GM21576 (cell line): ENCODE results near the gene WDR59.

ENCODE experiments used
- ATAC-seq: cut with Tn5 transposase; IDR thresholded peaks from one replicate; pipeline ENCODE4 v1.9.1; 2021; ENCODE audit warnings: mild to moderate bottlenecking, moderate library complexity; ENCODE audit not compliant: unreplicated experiment

WDR59 gene

DNA sequence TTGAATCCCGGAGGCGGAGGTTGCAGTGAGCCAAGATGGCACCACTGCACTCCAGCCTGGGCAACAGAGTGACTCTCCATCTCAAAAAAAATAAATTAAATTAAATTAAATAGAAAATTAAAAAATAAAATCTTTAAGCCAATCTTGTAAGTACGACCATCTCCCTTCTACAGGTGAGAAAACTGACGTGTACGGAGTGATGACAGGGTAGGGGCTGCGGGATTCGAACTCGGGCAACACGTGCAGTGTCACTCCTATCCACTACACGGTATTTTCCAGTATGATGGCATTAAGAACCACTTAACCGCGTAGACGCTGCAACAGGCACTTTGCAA, 762 bp downstream of the WDR59 start:
- no peak for ATAC-seq

DNA sequence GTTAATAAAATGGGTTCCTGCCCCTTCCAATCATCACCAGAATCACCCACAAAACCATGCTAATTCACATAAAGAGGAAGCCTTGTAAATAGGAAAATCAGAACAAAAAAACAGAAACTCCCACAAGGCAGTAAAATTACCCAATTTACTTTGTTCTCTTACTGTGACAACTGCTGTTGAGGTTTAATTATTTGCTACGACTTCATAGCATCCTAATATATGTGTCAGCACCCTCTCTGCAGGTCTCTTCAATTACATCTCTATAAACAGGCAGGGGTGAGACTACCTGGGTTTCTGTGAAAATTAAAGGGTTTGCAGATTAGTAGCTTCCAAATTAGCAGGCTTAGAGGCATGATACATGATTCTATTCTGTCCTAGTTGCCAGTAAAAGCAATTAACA, 2.7 kb downstream of the WDR59 start:
- ATAC-seq, result no peak

DNA sequence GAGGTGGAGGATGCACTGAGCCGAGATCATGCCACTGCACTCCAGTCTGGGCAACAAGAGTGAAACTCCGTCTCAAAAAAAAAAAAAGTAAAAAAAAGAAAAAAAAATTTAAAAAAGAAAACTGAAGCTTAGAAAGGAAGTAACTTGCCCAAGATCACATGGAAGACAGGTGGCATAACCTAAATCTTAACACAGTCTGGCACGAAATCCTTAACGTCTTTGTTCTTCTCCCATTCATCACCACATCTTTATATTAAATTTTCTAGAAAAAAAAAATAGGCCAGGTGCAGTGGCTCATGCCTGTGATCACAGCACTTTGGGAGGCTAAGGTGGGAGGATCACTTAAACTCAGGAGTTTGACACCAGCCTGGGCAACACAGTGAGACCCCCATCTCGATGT, 9.3 kb downstream of the WDR59 start:
- ATAC-seq, result no peak

DNA sequence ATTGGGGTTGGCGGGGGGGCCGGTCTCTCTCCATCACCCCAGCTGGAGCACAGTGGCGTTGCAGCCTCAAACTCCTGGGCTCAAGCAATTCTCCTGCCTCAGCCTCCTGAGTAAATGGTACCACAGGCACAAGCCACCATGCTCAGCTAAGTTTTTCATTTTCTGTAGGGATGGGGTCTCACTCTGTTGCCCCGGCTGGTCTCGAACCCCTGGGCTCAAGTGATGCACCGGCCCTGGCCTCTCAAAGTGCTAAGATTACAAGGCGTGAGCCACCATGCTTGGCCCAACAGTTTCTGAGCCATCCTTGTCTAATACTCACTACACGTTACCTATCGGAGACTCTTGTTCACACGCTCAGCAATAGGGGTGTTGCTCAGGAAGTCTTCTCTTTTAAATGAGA, 11.6 kb downstream of the WDR59 start:
- ATAC-seq, result no peak

DNA sequence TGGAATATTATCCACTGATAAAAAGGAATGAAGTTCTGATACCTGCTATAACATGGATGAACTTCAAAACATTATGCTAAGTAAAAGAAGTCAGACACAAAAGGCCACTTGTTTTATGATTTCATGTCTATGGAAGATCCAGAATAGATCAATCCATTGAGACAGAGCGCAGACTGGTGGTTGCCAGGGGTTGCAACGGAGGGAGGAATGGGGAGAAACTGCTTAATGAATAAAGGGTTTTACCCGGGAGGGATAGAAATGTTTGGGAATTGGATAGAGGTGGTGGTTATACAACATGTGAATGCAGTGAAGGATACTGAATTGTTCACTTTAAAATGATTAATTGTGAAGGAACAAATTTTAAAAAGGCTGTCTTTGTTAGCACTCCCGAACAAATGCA, 30.2 kb downstream of the WDR59 start:
- no peak for ATAC-seq

DNA sequence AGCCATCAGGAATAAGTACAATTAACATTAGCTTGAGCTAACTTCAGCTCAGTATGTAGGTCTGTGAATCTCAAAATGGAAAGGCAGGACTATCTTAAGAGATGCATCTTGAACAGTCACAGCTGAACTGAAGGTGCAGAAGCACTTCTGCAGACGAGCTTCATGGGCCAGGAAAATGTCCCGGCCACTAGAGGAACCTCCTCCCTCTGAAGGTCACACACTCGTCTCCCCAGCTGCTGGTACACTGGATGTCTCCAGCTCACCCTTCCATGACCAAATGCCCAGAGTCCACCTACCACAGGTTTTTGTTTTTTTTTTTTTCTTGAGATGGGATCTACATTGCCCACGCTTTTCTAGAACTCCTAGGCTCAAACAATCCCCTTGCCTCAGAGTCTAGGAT, 33.2 kb downstream of the WDR59 start:
- ATAC-seq, result no peak

DNA sequence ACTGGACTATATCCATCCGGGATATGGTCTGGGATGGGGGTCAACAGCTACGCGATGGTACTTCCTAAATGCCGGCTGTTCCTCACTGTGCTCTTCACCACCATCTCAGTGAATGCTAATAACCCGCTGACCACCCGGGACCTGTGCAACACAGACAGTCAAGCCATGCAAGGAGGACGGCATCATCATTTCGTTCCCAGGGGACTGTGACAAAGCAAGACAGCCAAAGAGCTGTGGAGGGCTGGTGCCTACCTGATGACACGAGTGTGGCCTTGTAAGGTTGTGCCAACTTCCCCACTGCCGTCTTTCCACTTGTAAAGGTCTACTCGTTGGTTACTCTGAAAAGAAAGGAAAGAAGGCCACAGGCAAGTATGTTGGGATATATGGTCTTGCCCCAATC, 33.7 kb downstream of the WDR59 start:
- no peak for ATAC-seq

DNA sequence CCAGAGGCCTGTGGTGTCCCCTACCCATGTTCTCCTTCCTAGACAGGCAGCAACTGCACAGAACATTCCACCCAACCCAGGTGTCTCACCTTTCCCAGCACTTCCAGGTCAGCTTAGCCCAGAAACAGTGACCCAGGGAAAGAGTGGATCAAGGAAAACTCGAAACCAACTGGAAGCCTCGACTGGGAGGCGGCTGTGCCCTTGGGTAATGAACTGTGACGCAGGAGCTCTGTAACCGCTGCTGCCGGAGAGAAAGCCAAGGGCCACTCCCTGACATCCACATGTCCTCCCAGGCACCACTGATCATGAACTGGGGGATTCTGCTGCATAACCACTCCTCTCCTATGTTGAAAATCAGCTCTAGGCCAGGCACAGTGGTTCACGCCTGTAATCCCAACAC, 34.4 kb downstream of the WDR59 start:
- no peak for ATAC-seq

DNA sequence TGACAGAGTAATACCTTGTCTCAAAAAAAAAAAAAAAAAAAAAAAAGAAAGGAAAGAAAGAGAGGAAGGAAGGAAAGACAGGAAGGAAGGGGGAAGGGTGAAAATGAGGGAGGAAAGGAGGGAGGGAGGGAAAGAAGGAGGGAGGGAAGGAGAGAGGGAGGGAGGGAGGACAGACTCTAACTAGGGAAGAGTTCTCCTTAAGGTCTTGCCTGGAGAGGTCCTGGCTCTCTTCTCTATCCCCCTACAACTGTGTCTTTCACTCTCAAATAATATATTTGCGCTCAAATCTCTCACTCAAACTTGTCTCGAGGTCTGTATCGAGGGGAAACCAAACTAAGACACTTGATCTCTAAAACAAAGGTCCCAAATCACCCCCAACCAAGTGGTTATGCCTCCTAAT, 35.6 kb downstream of the WDR59 start:
- ATAC-seq, result no peak

DNA sequence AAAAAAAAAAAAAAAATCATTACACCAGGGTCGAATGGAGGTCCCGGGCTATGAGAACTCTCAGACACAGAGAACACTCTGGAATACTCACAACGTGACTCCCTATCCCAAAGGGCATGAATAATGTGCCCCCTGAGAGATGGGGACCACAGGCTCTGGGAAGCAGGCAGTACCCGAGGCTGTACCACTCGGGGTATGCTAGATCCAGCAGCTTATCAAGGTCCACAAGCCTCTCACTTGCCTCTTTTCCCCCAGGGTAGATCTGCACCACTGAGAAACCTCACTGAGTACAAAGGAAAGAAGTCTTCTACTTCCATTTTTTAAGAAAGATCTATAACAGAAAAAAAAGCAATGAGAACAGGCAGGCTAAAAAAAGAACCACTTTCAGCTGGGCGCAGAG, 40.5 kb downstream of the WDR59 start:
- no peak for ATAC-seq

DNA sequence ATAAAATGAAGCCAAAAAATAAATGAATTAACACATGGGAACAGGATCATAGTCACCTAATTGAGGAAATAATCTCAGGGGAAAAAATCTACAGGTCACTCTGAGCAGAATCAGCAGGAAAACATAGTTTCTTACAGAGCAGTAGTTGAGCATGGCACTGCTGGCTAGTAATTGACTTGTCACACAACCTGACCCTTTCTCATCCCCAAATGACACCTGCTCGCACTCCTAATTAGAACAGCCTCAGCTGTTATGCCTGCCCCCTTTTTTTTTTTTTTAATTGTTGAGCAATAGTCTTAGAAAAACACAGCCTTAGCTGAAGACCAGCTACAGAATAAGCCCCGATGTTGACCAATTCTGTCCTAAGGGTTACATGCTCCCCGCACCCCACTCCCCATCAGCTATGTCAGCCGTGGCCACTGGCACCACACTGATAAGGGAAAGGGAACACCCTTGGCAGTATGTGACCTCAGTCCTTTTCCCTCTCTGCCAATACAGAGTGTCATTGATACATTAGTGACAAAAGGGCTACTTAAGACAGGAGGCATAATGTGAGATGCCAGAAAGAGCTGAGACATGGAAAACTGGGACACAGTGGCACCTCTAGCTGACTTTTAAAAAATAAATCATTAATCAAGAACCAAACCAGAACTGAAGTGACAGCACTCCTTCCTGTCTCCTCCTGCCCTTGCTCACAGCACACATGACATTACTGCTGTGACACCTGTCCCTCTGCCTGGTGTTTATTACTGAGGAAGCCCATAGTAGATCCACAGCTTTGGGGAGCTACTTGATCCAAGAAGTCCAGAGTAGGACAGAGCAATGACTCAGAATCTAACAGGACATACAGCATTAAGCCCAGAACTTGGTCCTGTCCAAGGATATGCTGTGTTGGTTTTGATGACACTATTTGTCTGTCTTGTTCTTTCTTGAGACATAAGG, 41.7 kb downstream of the WDR59 start:
- ATAC-seq, result no peak

DNA sequence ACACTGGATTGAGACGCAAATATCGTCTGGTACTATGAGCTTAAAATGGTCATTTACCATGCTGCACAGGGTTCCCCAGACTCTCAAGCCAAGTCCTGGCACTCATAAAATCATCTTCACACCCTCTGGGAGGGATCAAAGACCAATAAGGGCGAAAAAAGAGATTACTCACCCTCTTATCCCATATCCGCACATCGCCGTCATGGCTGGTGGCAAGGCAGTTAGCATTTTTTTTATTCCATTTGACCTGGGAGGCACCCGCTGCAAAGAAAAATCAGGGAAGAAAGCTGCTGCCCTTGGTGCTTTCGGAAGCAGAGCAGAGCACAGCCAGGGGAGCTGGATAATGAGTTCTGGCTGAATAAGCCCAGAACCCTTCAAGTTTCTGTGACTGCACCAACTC, 42.4 kb downstream of the WDR59 start:
- ATAC-seq, result no peak

DNA sequence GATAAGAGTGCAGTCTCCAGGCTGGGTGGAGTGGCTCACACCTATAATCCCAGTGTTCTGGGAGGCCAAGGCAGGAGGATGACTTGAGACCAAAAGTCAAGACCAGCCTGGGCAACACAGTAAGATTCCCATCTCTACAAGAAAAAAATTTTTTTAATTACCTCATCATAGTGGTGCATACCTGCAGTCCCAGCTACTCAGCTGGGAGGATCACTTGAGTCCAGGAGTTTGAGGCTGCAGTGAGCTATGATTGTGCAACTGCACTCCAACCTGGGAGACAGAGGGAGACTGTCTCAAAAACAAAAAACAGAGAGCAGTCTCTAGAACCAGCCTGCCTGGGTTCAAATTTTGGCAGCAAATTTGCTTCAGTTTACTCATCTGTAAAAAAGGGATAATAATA, 45.2 kb downstream of the WDR59 start:
- ATAC-seq, result no peak

DNA sequence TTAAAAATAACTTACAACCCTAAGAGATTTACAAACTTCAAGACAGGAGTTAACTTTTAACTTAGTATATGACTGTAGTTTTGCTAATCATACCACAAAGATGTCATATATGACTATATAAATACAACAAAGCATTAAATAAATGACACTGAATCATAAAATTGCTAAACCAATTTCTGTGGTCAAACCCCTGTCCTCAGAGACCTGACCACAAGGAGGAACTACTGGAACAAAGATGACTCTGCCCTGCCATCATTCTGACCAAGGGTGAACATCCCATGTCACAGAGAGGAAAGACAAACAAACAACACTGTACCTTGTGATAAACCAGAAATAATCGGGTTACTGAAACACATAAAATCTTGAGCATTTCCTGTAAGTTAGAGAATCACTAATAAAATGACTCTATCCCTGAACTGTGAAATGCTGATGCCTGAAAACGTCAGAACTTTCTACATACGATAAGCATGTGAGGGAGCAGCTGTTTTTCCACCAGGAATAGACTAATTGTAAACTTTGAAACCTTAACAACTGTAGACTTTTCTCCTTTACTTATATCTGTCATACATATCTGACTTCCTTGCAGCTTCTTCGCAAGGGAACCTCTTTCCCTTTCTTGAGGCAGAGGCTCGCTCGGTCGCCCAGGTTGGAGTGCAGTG, 47.9 kb downstream of the WDR59 start:
- ATAC-seq, result peak; percentile 85

DNA sequence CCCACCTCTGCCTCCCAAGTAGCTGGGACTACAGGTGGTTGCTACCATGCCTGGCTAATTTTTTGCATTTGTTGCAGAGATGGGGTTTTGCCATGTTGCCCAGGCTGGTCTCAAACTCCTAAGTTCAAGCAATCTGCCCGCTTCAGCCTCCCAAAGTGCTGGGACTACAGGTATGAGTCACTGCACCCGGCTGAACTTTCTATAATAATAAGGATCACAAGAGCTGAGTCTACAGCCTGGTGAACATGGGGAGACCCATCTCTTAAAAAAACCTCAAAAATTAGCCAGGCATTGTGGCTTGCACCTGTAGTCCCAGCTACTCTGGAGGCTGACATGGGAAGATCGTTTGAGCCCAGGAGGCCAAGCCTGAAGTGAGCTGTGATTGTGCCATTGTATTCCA, 53.5 kb downstream of the WDR59 start:
- peak; percentile 47 for ATAC-seq

DNA sequence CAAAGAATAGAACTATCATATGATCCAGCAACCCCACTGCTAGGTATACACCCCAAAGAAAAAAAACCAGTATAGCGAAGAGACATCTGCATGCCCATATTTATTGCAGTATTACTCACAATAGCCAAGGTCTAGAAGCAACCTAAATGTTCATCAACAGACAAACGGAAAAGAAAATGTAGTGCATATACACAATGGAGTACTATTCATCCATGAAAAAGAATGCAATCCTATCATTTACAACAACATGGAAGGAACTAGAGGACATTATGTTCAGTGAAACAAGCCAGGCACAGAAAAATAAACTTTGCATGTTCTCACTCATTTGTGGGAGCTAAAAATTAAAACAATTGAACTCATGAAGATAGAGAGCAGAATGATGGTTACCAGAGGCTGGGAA, 55.3 kb downstream of the WDR59 start:
- ATAC-seq, result no peak

DNA sequence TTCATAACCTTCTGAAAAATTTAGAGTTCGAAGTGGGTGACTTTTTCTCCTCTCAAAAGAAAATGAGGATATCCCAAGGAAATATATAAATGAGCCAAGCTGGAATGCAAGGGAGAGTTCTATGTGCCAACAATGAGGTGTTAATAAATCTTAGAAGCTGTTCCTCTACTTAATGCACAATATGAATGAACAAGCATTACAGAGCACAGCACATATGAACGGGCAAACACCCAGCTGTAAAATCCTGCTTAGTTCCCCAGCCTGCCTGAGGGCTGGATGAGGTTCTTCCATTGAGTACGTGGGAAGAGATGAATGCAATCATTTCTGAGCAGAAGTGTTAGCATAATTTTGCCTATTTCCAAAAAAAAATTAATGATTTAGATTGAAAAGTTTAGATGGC, 58.1 kb downstream of the WDR59 start:
- no peak for ATAC-seq

DNA sequence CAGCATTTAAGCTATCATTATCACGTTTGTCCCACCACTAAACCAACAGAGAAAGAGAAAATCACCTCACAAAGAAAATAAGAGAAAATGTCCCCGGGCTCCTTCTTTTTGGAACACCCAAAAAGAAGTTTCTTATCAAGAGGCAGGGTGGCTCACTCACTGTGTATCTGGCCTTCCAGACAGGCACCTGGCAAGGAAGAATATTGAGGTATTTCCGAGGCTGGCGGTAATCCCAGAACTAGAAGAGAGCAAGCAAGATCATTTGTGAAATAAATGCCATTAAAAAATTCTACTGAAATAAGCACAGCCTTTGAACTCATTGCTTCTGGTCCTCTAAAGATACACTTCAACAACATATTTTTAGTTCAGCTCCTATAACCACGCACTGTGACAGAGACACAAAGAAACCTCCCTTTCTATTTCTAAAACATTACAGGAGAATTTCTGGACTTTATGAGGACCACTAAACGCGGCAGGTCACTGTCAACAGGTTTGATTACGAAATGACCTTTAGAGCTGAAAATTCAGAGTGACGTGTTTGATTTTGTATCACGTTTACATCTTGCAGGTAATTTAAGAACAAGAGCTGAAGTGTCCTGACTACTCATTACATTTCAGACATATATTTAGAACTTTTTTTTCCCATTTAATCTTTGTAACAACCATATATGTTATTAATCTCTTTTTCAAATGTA, 61.0 kb downstream of the WDR59 start:
- ATAC-seq, result no peak

DNA sequence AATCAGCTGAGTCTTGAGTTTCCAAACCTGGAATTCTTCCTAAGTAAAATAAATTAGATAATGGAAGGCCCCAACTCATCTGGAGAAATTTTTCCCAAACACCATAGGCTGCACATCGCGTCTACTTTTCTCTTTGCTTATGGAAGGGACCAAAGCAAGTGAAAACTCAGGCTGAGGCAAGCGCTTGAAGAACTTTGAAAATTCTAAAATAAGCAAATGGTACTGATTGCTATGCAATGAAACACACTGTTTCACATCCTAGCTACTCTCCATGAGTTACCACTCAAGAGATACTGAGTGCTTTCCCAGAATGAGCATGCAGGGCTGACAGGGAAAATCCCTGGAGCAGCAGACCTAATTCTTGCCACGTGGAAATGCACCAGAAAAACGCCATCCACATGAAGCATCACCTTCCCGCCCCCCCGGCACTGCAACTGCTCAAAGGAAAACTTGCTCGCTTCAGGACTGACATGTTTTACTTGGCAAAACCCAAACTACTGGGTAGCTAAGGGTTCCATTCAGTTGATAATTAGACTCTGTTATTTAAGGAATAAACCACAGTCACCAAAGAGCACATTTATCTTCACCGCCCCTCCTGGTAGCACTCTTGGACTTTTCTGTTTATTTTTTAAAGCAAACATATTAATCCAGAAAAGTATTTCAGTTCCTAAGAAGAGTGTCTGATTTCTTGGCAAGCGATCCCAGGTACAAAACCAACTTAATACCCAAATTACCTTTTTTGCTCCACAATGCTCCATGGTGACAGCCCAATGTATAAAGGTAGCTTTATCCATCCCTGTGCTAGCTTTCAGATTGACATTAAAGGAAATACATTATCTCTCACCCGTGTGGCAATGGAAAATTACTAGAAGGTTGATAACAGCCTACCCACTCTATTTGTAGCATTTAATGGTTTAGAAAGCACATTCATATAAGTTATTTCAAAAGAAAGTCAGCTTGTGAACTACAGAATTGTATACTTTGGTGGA, 62.5 kb downstream of the WDR59 start:
- no peak for ATAC-seq

DNA sequence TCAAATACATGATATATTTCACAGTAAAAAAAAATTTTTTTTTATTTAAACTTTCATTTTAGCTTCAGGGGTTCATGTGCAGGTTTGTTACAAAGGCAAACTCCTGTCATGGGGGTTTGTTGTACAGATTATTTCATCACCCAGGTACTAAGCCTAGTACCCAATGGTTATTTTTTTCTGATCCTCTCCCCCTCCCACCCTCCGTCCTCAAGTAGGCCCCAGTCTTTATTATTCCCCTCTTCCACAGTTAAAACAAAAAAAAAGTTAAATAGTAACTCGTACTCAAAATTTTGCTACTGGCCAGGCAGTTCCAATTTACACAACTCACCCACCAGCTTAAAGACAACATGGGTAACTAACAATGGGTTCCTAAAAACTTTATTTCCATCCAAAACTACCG, 63.9 kb downstream of the WDR59 start:
- ATAC-seq, result no peak

DNA sequence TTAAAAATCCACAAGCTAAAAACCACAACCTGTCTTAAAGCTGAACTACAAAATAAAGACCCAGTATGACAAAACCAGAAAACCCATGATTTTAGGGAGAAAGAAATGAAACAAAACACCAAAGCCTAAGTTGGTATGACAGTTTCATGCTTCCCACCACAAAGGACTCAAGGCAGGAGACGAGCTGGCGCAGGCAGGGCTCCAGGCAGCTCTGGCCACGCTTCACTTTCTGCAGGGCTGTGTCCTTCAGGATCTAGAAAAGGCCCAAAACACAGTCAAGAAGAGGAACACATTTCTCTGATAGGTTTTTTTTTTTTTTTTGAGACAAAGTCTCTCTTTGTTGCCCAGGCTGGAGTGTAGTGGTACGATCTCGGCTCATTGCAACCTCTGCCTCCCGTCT, 75.3 kb downstream of the WDR59 start:
- no peak for ATAC-seq
